SK-N-SH (cell line): ENCODE data around the gene LAGE3.
"Not testable (repeated sequence)": the region's sequence is repeated elsewhere in the genome, so short reads cannot be mapped to it uniquely, and the experiment has no call there.

Source experiments
- EZH2phosphoT487 ChIP-seq: fragments of 200-600 bp; sonication (generic); IDR thresholded peaks from 2 replicates; pipeline ENCODE4 v1.6.1; 2017; ENCODE audit warnings: low read depth, mixed run types, mild to moderate bottlenecking, antibody characterized with exemption, moderate library complexity, borderline replicate concordance
- FOXJ3 ChIP-seq: sonication (generic); formaldehyde crosslinking; IDR thresholded peaks from 2 replicates; pipeline ENCODE4 v1.5.1; 2020; ENCODE audit warnings: mild to moderate bottlenecking, missing genetic modification reagents
- GABPA ChIP-seq: IDR thresholded peaks from 2 replicates; pipeline ENCODE4 v1.4.0; 2012; ENCODE audit warnings: low read depth, mild to moderate bottlenecking
- IRF3 ChIP-seq: fragments of 150-350 bp; IDR thresholded peaks from 2 replicates; pipeline ENCODE4 v1.6.1; 2016; ENCODE audit warnings: mild to moderate bottlenecking, low read depth, low read length
- MAX ChIP-seq: IDR thresholded peaks from 2 replicates; pipeline ENCODE4 v1.4.0; 2012; ENCODE audit warnings: low read depth
- NFIC ChIP-seq: IDR thresholded peaks from 2 replicates; pipeline ENCODE4 v1.4.0; 2012; ENCODE audit warnings: borderline replicate concordance
- POLR2AphosphoS5 ChIP-seq: IDR thresholded peaks from 2 replicates; pipeline ENCODE4 v1.6.1; 2012; ENCODE audit warnings: low read depth, low read length
- REST ChIP-seq: IDR thresholded peaks from 2 replicates; pipeline ENCODE4 v1.6.1; 2012; ENCODE audit warnings: mild to moderate bottlenecking, low read depth, low read length, moderate library complexity
- USF2 ChIP-seq: fragments of 150-350 bp; IDR thresholded peaks from 2 replicates; pipeline ENCODE4 v1.6.1; 2017; ENCODE audit warnings: antibody characterized with exemption, low read length, low read depth, borderline replicate concordance
- YY1 ChIP-seq: IDR thresholded peaks from 2 replicates; pipeline ENCODE4 v1.4.0; 2012; ENCODE audit warnings: low read depth, mild to moderate bottlenecking
- TF ChIP-seq, protein P1 (sequence below): fragments of 200-600 bp; sonication (generic); IDR thresholded peaks from 2 replicates; pipeline ENCODE4 v1.6.1; 2017; ENCODE audit warnings: antibody characterized with exemption, mild to moderate bottlenecking, moderate library complexity

GRCh38 chrX:154496591-154497137 is 17.6 kb upstream of the LAGE3 start:
- TF ChIP-seq, protein P1, sequence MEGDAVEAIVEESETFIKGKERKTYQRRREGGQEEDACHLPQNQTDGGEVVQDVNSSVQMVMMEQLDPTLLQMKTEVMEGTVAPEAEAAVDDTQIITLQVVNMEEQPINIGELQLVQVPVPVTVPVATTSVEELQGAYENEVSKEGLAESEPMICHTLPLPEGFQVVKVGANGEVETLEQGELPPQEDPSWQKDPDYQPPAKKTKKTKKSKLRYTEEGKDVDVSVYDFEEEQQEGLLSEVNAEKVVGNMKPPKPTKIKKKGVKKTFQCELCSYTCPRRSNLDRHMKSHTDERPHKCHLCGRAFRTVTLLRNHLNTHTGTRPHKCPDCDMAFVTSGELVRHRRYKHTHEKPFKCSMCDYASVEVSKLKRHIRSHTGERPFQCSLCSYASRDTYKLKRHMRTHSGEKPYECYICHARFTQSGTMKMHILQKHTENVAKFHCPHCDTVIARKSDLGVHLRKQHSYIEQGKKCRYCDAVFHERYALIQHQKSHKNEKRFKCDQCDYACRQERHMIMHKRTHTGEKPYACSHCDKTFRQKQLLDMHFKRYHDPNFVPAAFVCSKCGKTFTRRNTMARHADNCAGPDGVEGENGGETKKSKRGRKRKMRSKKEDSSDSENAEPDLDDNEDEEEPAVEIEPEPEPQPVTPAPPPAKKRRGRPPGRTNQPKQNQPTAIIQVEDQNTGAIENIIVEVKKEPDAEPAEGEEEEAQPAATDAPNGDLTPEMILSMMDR: not testable (repeated sequence)
- TF ChIP-seq YY1; IRF3; USF2; NFIC; MAX; EZH2phosphoT487; FOXJ3 (CRISPR knock-in tag); REST; GABPA; POLR2AphosphoS5: not testable (repeated sequence)
